Measurements from ENCODE around the gene HOXC5.

The HOXC5 gene

DNA sequence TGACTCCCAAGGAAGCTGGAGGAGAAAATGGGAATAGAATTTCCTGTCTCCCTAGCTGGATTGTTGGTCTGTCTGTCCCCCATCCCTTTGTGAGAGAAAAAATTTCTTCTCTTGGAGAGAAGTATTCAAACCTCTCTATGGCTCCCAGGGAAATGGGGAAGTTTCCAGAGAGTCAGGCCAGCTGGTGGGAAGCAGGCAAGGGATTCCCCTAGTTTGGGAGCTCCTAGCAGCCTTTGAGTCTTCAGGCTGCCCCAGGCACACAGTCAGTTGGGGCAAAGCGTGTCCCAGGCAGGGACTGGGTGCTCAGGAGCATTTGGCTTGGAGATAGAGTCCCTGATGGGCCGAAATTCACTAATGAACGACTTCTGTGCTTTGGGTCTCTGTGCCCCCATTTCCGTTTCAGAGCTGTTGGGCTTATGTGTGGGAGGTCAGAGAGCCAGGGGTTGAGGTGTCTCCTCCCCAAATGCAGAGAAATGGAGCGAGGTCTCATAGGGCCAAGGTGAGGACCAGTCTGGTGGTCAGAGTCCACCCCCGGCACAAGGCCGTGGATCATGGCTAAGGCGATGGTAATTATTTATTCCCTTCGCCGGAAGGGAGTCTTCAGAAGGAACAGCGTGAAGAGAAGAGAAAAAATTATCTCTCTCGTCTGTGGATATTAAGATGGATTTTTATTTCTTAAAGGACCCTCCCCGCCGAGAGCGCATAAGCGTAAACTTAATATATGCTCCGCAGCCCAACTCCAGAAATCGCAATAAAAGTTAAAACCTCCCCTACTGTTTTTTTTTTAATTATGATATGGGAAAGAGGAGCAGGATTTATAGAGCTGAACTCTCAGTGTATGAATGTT, 39.5 kb upstream of the HOXC5 start:
- H3K4me3 Mint-ChIP-seq: peak overlapping the region; percentile 65
- H3K9me3 Mint-ChIP-seq (ENCODE audit: low read depth): no peaks in the 10 kb centered on the region
- peaks cover 61% of the 10 kb centered on the region for H3K27me3 Mint-ChIP-seq
- H3K27ac Mint-ChIP-seq: peak overlapping the region; percentile 34
- H3K36me3 Mint-ChIP-seq: no peaks in the 10 kb centered on the region
- H3K4me1 Mint-ChIP-seq (ENCODE audit: low read depth): peaks cover 50% of the 10 kb centered on the region

- Mint-ChIP-seq H3K36me3 (no peaks in the 10 kb centered on the region), H3K4me1 (ENCODE audit: low read depth) (peaks cover 49% of the 10 kb centered on the region), H3K4me3 (peak overlapping the region; percentile 65), H3K9me3 (ENCODE audit: low read depth) (no peaks in the 10 kb centered on the region), H3K27ac (no peak overlapping the region), H3K27me3 (peaks cover 64% of the 10 kb centered on the region)
Observed at GRCh38 chr12:53994009-53994263, 38.9 kb upstream of the HOXC5 start.

DNA sequence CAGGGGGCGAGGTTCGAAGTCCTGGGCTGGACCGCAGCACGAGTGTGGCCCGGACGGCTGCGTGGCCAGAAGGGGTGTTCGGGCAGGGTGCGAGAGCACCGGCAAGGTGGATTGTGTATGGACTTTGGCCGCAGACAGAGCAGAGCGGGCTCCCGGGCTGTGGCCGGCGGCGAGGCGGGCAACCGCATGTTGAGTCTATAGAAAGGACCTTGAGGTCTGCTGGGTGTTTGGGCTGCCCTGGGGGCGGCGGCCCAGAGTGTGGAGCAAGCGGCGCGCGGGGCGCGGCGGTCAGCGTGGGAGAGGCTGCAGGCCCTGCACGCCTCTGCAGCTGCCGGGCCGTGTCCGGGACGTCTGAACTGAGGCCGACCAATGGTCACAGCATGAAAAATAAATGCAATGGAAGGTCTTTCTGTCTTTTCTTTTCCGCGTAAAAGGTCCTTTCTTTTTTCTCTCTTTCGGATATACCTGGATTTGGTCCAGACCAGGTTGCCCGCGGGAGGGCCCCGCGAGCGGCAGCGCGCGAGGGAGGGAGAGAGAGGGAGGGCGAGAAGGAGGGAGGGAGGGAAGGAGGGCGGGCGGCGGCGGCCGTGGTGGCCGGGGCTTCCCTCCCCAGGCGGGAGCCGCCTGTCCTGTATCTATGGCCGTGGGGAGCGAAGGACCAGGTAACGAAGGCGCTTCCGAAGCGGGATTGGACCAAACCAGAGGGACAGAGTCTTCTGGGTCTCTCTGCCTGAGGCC, 38.4 kb upstream of the HOXC5 start:
- no peaks in the 10 kb centered on the region for H3K9me3 Mint-ChIP-seq (ENCODE audit: low read depth)
- H3K27me3 Mint-ChIP-seq: peaks cover 61% of the 10 kb centered on the region
- no peak overlapping the region for H3K27ac Mint-ChIP-seq
- H3K4me1 Mint-ChIP-seq (ENCODE audit: low read depth): peaks cover 45% of the 10 kb centered on the region
- no peaks in the 10 kb centered on the region for H3K36me3 Mint-ChIP-seq
- peak overlapping the region; percentile 81 for H3K4me3 Mint-ChIP-seq

- no peaks in the 10 kb centered on the region for H3K9me3 Mint-ChIP-seq (ENCODE audit: low read depth)
- H3K4me3 Mint-ChIP-seq: peak overlapping the region; percentile 81
- no peak overlapping the region for H3K27ac Mint-ChIP-seq
- peaks cover 58% of the 10 kb centered on the region for H3K27me3 Mint-ChIP-seq
- H3K36me3 Mint-ChIP-seq: no peaks in the 10 kb centered on the region
- H3K4me1 Mint-ChIP-seq (ENCODE audit: low read depth): peaks cover 43% of the 10 kb centered on the region
Observed at GRCh38 chr12:53995002-53995377, 37.9 kb upstream of the HOXC5 start.

- H3K4me3 Mint-ChIP-seq: peak overlapping the region; percentile 81
- no peaks in the 10 kb centered on the region for H3K36me3 Mint-ChIP-seq
- peaks cover 39% of the 10 kb centered on the region for H3K4me1 Mint-ChIP-seq (ENCODE audit: low read depth)
- no peak overlapping the region for H3K27ac Mint-ChIP-seq
- H3K9me3 Mint-ChIP-seq (ENCODE audit: low read depth): no peaks in the 10 kb centered on the region
- H3K27me3 Mint-ChIP-seq: peaks cover 52% of the 10 kb centered on the region
Observed at GRCh38 chr12:53995378-53996239, 37.2 kb upstream of the HOXC5 start.

DNA sequence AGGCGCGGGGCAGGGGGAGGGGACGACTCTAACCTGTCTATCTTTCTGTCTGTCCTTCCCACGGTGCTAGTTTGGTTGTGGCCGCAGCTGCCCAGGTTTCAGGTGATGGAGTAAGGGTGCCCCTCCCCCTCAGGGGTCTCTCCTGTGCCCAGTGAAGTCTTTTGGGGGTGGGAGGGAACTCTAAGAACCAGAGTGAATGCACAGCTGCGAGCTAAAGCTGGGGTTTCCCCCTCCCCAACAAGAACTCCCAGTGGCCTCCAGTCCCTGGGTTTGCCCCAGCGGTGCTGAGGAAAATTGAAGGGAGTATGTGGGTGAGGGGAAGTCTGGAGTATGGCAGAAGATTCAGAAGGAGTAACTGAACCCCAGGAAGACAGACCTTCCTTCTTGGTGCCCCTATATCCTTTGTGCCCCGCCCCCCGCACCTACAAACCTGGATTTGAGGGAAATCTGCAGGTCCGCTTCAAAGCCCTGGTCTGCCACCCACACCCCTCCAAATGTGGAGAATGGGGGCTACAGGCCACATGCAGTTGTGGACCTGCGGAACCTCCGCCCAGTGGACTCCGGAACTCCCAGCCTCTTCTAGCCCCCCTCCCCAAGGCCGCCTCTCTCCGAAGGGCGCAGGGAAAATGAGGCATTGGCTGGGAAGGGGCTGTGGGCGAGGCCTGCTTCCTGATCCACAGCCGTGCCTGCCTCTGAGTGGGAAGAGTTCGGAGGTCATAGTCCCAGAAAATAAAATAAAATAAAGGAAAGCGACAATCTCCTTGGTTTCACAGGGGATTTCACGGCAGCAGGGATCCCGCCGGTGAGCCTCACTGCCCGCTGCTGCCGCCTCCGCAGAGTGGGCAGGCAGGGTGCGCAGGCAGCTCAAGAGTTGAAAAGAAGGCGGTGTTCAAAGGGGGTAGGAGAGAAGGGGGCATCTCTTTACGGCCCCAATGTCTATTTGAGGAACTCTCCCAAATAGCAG, 36.3 kb upstream of the HOXC5 start:
- no peaks in the 10 kb centered on the region for H3K9me3 Mint-ChIP-seq (ENCODE audit: low read depth)
- no peaks in the 10 kb centered on the region for H3K36me3 Mint-ChIP-seq
- peak overlapping the region; percentile 81 for H3K4me3 Mint-ChIP-seq
- no peak overlapping the region for H3K27ac Mint-ChIP-seq
- peaks cover 48% of the 10 kb centered on the region for H3K27me3 Mint-ChIP-seq
- peaks cover 39% of the 10 kb centered on the region for H3K4me1 Mint-ChIP-seq (ENCODE audit: low read depth)

DNA sequence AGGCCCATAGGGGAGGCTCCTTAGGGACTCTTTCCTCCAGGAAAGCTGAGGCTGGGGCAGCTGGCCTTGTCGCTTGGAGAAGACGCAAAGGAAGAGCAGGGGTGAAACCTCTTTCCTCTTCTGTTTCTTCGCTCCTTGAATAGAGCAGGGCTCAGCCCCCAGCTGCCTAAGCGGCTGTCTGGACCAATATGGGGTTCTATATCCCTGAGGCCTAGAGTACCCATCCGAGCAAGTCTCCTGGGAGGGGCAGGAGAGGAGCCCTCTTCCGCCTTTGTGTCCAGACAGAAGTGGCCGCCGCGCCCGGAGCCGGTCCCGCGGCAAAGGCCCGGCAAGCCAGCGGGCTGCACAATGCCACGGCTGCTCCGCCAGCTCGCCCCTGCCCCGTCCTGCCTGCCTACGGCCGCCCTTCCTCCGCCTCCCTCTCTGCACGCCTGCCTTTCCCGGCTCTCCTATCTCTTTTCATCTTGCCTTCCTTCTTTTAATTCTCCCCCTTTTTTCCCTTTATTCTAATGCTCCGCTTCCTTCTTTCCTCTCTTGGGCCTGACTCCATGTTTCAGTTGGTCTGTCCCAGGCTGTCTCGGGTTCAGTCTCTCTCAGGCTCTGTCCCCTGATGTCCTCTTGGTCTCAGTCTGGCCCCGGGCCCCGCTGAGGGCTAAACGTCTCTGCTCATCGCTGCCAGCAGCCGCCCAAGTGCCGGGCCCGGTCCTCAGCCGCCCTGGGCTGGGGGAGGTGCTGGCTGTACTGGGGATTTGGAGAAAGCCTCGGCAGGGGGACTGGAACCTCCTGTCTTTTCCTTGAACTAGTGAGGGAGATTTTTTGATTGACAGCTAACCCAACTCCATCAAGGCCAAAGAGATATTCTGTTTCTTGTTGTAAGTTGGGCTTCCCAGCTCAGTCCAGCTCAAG, 35.4 kb upstream of the HOXC5 start:
- Mint-ChIP-seq H3K4me1 (ENCODE audit: low read depth) (peaks cover 38% of the 10 kb centered on the region), H3K27ac (no peak overlapping the region), H3K4me3 (peak overlapping the region; percentile 81), H3K36me3 (no peaks in the 10 kb centered on the region), H3K9me3 (ENCODE audit: low read depth) (no peaks in the 10 kb centered on the region), H3K27me3 (peaks cover 46% of the 10 kb centered on the region)

DNA sequence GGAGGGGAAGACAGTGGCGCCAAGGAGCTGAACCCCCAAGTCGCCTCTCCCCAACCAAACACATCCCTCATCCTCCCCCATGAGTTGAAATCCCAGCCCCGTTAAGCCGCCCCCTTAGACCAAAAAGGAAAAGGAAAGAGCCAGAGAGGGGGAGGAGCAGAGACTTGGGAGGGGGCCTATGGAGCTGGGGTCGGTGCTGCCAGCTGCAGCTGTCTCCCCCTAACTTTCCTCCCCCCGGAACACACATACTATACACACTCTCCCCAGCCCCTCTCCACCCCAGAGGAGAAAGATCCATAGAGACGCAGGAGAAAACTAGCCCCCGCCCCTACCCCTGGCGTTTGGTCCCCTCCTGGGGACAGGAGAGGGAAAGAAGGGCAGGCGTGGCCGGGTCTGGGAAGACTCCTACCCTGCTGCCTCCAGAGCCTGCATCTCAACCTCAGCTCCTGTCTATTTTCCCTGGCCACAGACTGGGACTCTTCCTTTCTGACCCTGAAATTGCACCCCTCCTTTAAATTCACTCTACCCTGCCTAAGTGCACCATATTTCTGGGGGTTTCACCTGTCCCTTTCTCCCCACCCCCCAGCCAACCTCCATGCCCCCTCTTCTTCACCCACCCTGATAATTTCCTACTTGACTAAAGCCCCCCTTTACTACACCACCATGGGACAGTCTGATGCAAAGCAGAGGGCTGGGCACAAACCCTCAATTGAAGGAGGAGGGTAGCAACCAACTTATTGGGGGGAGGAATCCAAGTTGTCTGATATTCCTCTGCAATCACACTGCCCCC, 34.5 kb upstream of the HOXC5 start:
- peaks cover 40% of the 10 kb centered on the region for H3K4me1 Mint-ChIP-seq (ENCODE audit: low read depth)
- no peak overlapping the region for H3K27ac Mint-ChIP-seq
- H3K27me3 Mint-ChIP-seq: peaks cover 50% of the 10 kb centered on the region
- H3K9me3 Mint-ChIP-seq (ENCODE audit: low read depth): no peaks in the 10 kb centered on the region
- H3K4me3 Mint-ChIP-seq: no peak overlapping the region
- no peaks in the 10 kb centered on the region for H3K36me3 Mint-ChIP-seq

DNA sequence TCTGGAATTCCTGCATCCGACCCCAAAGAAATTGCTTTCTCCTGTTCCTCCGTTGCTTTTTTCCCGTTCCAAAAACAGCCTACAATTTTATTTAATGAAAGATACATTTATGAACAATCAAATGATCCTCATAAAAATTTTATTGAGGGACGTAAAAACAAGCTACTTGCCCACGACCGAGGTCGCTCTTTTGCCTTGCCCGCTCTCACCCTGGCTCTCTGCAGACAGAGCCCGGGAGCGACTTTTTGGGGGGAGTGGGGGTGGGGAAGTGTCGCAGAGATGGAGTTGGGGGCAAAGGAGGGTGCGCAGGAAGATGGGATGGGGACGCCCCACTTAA, 34.0 kb upstream of the HOXC5 start:
- no peak overlapping the region for H3K4me3 Mint-ChIP-seq
- peaks cover 50% of the 10 kb centered on the region for H3K27me3 Mint-ChIP-seq
- H3K4me1 Mint-ChIP-seq (ENCODE audit: low read depth): peaks cover 36% of the 10 kb centered on the region
- H3K9me3 Mint-ChIP-seq (ENCODE audit: low read depth): no peaks in the 10 kb centered on the region
- no peak overlapping the region for H3K27ac Mint-ChIP-seq
- H3K36me3 Mint-ChIP-seq: no peaks in the 10 kb centered on the region

DNA sequence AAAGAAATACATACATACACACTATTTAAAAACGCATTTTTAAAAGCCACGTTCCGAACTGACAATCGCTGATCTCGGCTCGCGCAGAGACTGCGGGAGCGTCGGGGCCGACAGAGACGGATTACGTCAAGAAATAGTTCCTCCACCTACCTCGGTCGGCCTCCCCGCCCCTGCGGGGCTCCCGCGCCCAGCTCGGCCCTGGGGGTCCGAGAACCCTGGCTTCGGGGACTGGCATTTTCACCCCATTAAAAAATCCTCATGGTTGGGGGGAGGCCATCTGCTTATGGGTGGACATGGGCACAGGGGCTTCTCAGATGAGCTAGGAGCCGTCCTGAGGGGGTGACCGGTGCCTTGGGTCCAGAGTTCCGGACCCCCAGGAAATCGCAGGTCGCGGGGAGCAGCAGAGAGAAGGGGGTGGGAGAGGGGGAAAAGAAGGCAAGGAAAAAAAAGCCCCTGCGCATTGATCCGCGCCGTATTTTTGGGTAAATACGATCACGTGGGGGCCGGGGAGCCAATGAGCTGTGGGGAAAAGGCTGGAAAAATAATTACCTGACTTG, 33.2 kb upstream of the HOXC5 start:
- H3K36me3 Mint-ChIP-seq: no peaks in the 10 kb centered on the region
- no peak overlapping the region for H3K27ac Mint-ChIP-seq
- peaks cover 47% of the 10 kb centered on the region for H3K27me3 Mint-ChIP-seq
- peak overlapping the region; percentile 65 for H3K4me3 Mint-ChIP-seq
- peaks cover 32% of the 10 kb centered on the region for H3K4me1 Mint-ChIP-seq (ENCODE audit: low read depth)
- H3K9me3 Mint-ChIP-seq (ENCODE audit: low read depth): no peaks in the 10 kb centered on the region

GRCh38 chr12:54000116-54001114, 32.4 kb upstream of the HOXC5 start, which contains the start of gene HOXC9:
TSS of gene HOXC9 (plus strand) at chr12:54000161. CDS start at chr12:54000189, 28 bp downstream.
- H3K27me3 Mint-ChIP-seq: peaks cover 46% of the 10 kb centered on the region
- peak within 1 kb of the TSS; percentile 65 for H3K4me3 Mint-ChIP-seq
- peaks cover 29% of the 10 kb centered on the region for H3K4me1 Mint-ChIP-seq (ENCODE audit: low read depth)
- no peaks in the 10 kb centered on the region for H3K9me3 Mint-ChIP-seq (ENCODE audit: low read depth)
- H3K27ac Mint-ChIP-seq: no peak within 1 kb of the TSS
- no peaks in the 10 kb centered on the region for H3K36me3 Mint-ChIP-seq

All from activated naive CD8-positive, alpha-beta T cell (primary cell).